ENCODE measurements around the gene EDNRA. TPM values are rescaled to one million over a fixed set of nuclear protein-coding genes. Genes with fewer than 3 reads are reported as not detected.

Gene EDNRA
- total RNA-seq, 1 donor from 2014 or later = 5.8 TPM

DNA sequence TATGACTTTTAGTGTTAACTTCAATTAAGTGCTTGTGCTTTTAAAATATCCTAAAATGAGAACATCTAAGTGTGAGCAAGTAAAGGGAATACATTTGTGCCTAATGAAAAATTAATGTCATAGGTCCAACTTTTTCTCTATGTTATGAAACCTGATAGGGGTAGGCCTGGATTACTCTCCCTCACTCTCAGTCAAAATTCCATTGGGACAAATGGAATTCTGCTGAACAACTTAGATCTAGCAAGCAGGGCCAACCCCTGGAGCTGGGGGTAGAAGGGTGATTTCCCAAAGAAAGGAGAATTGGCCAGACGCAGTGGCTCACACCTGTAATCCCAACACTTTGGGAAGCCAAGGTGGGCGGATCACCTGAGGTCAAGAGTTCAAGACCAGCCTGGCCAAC is 67.4 kb downstream of the EDNRA start:
- no peaks in the 10 kb centered on the region for H3K27me3 Mint-ChIP-seq (ENCODE audit: low read depth)
- peaks cover 5% of the 10 kb centered on the region for H3K4me1 Mint-ChIP-seq
- no peak overlapping the region for H3K4me3 Mint-ChIP-seq
- TF ChIP-seq, protein P1, sequence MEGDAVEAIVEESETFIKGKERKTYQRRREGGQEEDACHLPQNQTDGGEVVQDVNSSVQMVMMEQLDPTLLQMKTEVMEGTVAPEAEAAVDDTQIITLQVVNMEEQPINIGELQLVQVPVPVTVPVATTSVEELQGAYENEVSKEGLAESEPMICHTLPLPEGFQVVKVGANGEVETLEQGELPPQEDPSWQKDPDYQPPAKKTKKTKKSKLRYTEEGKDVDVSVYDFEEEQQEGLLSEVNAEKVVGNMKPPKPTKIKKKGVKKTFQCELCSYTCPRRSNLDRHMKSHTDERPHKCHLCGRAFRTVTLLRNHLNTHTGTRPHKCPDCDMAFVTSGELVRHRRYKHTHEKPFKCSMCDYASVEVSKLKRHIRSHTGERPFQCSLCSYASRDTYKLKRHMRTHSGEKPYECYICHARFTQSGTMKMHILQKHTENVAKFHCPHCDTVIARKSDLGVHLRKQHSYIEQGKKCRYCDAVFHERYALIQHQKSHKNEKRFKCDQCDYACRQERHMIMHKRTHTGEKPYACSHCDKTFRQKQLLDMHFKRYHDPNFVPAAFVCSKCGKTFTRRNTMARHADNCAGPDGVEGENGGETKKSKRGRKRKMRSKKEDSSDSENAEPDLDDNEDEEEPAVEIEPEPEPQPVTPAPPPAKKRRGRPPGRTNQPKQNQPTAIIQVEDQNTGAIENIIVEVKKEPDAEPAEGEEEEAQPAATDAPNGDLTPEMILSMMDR (conservative IDR thresholded peaks at IDR 0.05) = no peak
- peaks cover 5% of the 10 kb centered on the region for H3K9me3 Mint-ChIP-seq
- H3K36me3 Mint-ChIP-seq (ENCODE audit: low read depth) = peaks cover 3% of the 10 kb centered on the region
- H3K27ac Mint-ChIP-seq (ENCODE audit: unreplicated experiment) = no peak overlapping the region
- no peak for DNase-seq (ENCODE audit: low read depth, low spot score)

GRCh38 chr4:147550626-147551246 is 69.8 kb downstream of the EDNRA start:
- Mint-ChIP-seq H3K27me3 (ENCODE audit: low read depth) (no peaks in the 10 kb centered on the region), H3K9me3 (peaks cover 7% of the 10 kb centered on the region), H3K4me3 (no peak overlapping the region), H3K4me1 (peaks cover 5% of the 10 kb centered on the region), H3K36me3 (ENCODE audit: low read depth) (peaks cover 3% of the 10 kb centered on the region), H3K27ac (ENCODE audit: unreplicated experiment) (peak overlapping the region; percentile 14)
- DNase-seq (ENCODE audit: low read depth, low spot score) = no peak
- TF ChIP-seq, protein P1 (conservative IDR thresholded peaks at IDR 0.05) = no peak

- no peak overlapping the region for H3K4me3 Mint-ChIP-seq
- no peak overlapping the region for H3K27ac Mint-ChIP-seq (ENCODE audit: unreplicated experiment)
- H3K27me3 Mint-ChIP-seq (ENCODE audit: low read depth) = no peaks in the 10 kb centered on the region
- peaks cover 3% of the 10 kb centered on the region for H3K36me3 Mint-ChIP-seq (ENCODE audit: low read depth)
- TF ChIP-seq, protein P1 (conservative IDR thresholded peaks at IDR 0.05) = no peak
- DNase-seq (ENCODE audit: low read depth, low spot score) = no peak
- no peaks in the 10 kb centered on the region for H3K4me1 Mint-ChIP-seq
- peaks cover 7% of the 10 kb centered on the region for H3K9me3 Mint-ChIP-seq
Observed at GRCh38 chr4:147560625-147561024, 79.7 kb downstream of the EDNRA start.

DNA sequence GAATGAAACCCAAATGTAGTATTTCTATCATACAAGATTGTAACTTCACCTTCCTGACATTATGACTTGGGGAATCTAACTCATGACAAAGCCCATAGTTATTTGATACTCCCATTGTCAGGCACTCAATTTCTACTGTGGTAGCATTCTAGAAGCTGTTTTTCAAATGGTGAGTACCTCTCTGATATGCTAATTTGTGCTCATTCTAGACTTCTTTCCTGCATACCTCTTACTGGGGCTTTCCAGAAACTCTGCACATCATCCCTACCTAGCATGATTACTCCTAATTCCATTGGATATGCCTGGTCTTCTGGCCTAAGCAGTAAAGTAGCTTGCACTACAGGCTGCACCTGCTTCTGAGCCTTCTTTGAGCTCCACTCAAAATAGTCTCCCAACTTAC is 85.9 kb downstream of the EDNRA start:
- TF ChIP-seq, protein P1 (conservative IDR thresholded peaks at IDR 0.05) = no peak
- H3K9me3 Mint-ChIP-seq = peaks cover 5% of the 10 kb centered on the region
- no peak for DNase-seq (ENCODE audit: low read depth, low spot score)
- no peaks in the 10 kb centered on the region for H3K27me3 Mint-ChIP-seq (ENCODE audit: low read depth)
- peaks cover 3% of the 10 kb centered on the region for H3K36me3 Mint-ChIP-seq (ENCODE audit: low read depth)
- no peak overlapping the region for H3K27ac Mint-ChIP-seq (ENCODE audit: unreplicated experiment)
- H3K4me3 Mint-ChIP-seq = no peak overlapping the region
- no peaks in the 10 kb centered on the region for H3K4me1 Mint-ChIP-seq

GRCh38 chr4:147567276-147567675 is 86.4 kb downstream of the EDNRA start:
- no peak overlapping the region for H3K4me3 Mint-ChIP-seq
- TF ChIP-seq, protein P1 (conservative IDR thresholded peaks at IDR 0.05) = no peak
- H3K36me3 Mint-ChIP-seq (ENCODE audit: low read depth) = peaks cover 3% of the 10 kb centered on the region
- no peaks in the 10 kb centered on the region for H3K4me1 Mint-ChIP-seq
- H3K9me3 Mint-ChIP-seq = peaks cover 5% of the 10 kb centered on the region
- H3K27ac Mint-ChIP-seq (ENCODE audit: unreplicated experiment) = no peak overlapping the region
- DNase-seq (ENCODE audit: low read depth, low spot score) = no peak
- no peaks in the 10 kb centered on the region for H3K27me3 Mint-ChIP-seq (ENCODE audit: low read depth)
